ENCODE measurements around the gene TTC3. TPM values are rescaled to one million over a fixed set of nuclear protein-coding genes. Genes with fewer than 3 reads are reported as not detected.

The TTC3 gene
- total RNA-seq, 1 donor from 2014 or later, result 286 TPM

DNA sequence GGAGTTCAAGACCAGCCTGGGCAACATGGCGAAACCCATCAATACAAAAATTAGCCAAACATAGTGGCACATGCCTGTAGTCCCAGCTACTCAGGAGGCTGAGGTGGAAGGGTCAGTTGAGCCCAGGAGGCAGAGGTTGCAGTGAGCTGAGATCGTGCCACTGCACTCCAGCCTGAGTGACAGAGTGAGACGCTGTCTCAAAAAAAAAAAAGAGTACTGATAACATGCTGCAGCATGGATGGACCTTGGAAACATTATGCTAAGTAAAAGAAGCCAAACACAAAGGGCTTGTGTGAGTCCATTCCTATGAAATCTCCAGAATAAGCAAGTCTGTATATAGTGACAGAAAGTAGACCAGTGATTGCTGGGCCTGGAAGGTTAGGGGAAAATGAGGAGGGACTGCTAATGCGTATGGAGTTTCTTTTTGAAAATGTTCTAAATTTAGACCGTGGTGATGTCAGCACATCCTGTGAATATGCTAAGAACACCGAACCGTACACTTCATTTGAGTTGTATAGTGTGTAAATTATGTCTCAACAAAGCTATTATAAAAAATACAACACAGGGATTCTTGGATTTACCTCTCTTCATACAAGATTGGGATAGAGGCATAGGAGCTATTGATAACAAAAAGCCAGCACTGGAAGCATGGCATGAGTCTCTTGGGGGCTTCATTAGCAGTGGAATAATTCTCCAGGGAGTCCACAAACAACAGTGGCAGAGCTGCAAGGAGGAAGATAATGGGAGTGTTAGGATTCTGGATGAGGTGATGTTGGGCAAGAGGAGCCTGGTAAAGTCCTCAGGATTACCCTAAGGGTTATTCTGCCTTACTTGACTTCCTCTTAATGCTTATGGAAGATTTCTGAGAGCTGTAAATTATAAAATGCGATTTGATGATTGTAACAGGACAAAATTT lies 73.5 kb downstream of the TTC3 start:
- Mint-ChIP-seq H3K27me3 (ENCODE audit: low read depth) (no peaks in the 10 kb centered on the region), H3K27ac (no peak overlapping the region), H3K36me3 (peaks cover 64% of the 10 kb centered on the region), H3K4me1 (no peaks in the 10 kb centered on the region), H3K9me3 (no peaks in the 10 kb centered on the region), H3K4me3 (no peak overlapping the region)
- no peak for DNase-seq (ENCODE audit: low spot score in 2 of 2, unreplicated experiment in 2 of 2)
- TF ChIP-seq, protein P1, sequence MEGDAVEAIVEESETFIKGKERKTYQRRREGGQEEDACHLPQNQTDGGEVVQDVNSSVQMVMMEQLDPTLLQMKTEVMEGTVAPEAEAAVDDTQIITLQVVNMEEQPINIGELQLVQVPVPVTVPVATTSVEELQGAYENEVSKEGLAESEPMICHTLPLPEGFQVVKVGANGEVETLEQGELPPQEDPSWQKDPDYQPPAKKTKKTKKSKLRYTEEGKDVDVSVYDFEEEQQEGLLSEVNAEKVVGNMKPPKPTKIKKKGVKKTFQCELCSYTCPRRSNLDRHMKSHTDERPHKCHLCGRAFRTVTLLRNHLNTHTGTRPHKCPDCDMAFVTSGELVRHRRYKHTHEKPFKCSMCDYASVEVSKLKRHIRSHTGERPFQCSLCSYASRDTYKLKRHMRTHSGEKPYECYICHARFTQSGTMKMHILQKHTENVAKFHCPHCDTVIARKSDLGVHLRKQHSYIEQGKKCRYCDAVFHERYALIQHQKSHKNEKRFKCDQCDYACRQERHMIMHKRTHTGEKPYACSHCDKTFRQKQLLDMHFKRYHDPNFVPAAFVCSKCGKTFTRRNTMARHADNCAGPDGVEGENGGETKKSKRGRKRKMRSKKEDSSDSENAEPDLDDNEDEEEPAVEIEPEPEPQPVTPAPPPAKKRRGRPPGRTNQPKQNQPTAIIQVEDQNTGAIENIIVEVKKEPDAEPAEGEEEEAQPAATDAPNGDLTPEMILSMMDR (IDR thresholded peaks at IDR 0.05; ENCODE audit: unreplicated experiment), result no peak

DNA sequence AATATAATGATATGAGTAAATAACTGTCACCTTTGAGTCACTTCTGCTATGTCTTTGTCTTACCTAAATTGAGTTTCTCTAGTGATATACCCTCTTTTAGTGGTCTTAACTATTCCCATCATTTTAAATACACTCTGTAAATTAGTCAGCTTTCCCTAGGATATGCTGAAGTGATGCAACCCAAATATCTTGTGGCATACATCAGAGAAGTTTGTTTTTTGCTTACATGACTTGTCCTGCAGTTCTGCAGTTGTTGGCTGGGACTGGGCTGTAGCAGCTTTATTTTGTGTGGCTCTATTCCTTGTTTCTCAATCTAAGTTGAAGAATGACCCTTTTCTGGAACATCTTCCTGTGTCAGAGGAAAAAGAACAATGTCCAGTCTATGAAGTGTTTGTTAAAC lies 76.4 kb downstream of the TTC3 start:
- TF ChIP-seq, protein P1 (IDR thresholded peaks at IDR 0.05; ENCODE audit: unreplicated experiment), result no peak
- Mint-ChIP-seq H3K4me1 (peaks cover 17% of the 10 kb centered on the region), H3K9me3 (no peaks in the 10 kb centered on the region), H3K36me3 (peaks cover 47% of the 10 kb centered on the region), H3K4me3 (no peak overlapping the region), H3K27ac (no peak overlapping the region), H3K27me3 (ENCODE audit: low read depth) (no peaks in the 10 kb centered on the region)
- no peak for DNase-seq (ENCODE audit: low spot score in 2 of 2, unreplicated experiment in 2 of 2)

DNA sequence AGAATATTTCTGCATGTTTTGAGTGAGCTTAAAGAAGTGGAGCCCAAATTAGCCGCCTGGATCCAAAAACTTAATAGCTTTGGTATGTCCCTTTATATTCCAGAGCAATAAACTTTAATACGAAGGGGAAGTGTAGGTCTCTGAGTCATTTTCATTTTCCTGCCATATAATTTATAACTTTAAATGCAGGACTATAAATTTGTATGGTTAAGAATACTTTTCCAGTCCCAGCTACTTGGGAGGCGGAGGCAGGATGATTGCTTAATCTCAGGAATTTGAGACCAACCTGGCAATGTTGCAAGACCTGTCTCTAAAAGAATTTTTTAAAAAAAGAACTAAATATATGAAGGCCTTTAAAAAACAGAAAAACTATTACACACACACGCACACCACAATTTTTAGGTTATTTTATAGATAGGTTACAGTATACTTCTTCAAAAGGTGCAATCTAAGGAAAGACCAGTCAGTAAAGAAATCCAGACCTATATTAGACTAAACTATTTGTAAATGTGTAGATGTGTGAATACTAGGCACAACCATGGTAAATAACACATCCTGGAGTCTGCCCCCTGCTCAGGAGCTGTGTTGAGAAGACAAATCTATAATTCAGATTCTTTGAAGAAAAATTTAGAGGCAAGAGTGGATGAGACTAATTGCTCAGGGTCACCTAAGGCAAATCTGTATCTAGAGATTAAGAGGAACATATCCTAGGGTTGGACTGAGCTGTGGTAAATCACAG lies 80.3 kb downstream of the TTC3 start:
- H3K9me3 Mint-ChIP-seq, result no peaks in the 10 kb centered on the region
- H3K4me1 Mint-ChIP-seq, result peaks cover 26% of the 10 kb centered on the region
- H3K27me3 Mint-ChIP-seq (ENCODE audit: low read depth), result no peaks in the 10 kb centered on the region
- TF ChIP-seq, protein P1 (IDR thresholded peaks at IDR 0.05; ENCODE audit: unreplicated experiment), result no peak
- no peak overlapping the region for H3K4me3 Mint-ChIP-seq
- H3K36me3 Mint-ChIP-seq, result peaks cover 36% of the 10 kb centered on the region
- H3K27ac Mint-ChIP-seq, result peak overlapping the region; percentile 94
- no peak for DNase-seq (ENCODE audit: low spot score in 2 of 2, unreplicated experiment in 2 of 2)

DNA sequence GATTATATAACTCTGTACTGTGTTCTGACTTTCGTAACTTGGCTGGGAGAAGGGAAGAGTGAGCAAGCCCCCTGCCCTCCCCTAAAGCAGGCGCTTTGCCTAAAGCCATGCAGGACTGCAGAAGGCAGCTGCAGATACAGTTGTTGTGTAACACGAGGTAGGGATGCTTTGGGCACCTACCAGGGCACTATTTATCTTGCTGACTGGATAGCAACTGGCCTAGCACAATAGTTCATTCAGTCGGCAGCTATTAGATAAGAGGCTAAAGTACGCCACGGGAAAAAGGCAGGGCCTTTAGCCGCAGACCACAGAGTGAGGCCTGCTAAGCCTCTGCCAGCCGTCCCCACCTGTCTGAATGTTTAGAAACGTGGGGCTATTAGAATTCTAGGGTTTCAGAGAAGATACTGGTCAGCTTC lies 80.9 kb downstream of the TTC3 start:
- no peak for DNase-seq (ENCODE audit: low spot score in 2 of 2, unreplicated experiment in 2 of 2)
- peaks cover 38% of the 10 kb centered on the region for H3K36me3 Mint-ChIP-seq
- no peaks in the 10 kb centered on the region for H3K9me3 Mint-ChIP-seq
- peaks cover 26% of the 10 kb centered on the region for H3K4me1 Mint-ChIP-seq
- peak overlapping the region; percentile 94 for H3K27ac Mint-ChIP-seq
- H3K4me3 Mint-ChIP-seq, result peak overlapping the region; percentile 3
- H3K27me3 Mint-ChIP-seq (ENCODE audit: low read depth), result no peaks in the 10 kb centered on the region
- TF ChIP-seq, protein P1 (IDR thresholded peaks at IDR 0.05; ENCODE audit: unreplicated experiment), result no peak

DNA sequence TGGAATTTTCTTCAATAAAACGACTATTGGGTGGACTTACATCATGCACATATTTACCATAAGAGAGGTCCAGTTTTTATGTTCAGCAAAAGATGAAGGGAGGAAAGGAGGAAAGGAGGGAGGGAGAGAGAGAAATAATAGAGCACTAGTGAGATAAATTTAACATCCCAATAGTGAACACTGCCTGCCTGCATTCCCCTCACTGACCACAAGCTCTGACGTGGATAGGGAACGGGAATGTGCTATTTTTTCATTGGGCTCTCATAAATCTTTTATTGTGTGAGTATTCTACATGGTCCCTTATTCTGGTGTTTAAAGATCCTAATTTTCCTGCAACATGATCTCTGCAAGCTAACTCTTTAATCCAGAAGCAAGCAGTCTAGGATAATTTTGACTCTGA lies 82.1 kb downstream of the TTC3 start:
- H3K36me3 Mint-ChIP-seq, result peaks cover 38% of the 10 kb centered on the region
- no peak overlapping the region for H3K4me3 Mint-ChIP-seq
- H3K27me3 Mint-ChIP-seq (ENCODE audit: low read depth), result no peaks in the 10 kb centered on the region
- TF ChIP-seq, protein P1 (IDR thresholded peaks at IDR 0.05; ENCODE audit: unreplicated experiment), result no peak
- peaks cover 26% of the 10 kb centered on the region for H3K4me1 Mint-ChIP-seq
- no peaks in the 10 kb centered on the region for H3K9me3 Mint-ChIP-seq
- no peak for DNase-seq (ENCODE audit: low spot score in 2 of 2, unreplicated experiment in 2 of 2)
- H3K27ac Mint-ChIP-seq, result peak overlapping the region; percentile 81

Measured in mesothelial cell of epicardium (in vitro differentiated cells).